ENCODE results near the gene SPDYE16.
"Not testable (repeated sequence)": the region's sequence is repeated elsewhere in the genome, so short reads cannot be mapped to it uniquely, and the experiment has no call there.

SPDYE16 gene

DNA sequence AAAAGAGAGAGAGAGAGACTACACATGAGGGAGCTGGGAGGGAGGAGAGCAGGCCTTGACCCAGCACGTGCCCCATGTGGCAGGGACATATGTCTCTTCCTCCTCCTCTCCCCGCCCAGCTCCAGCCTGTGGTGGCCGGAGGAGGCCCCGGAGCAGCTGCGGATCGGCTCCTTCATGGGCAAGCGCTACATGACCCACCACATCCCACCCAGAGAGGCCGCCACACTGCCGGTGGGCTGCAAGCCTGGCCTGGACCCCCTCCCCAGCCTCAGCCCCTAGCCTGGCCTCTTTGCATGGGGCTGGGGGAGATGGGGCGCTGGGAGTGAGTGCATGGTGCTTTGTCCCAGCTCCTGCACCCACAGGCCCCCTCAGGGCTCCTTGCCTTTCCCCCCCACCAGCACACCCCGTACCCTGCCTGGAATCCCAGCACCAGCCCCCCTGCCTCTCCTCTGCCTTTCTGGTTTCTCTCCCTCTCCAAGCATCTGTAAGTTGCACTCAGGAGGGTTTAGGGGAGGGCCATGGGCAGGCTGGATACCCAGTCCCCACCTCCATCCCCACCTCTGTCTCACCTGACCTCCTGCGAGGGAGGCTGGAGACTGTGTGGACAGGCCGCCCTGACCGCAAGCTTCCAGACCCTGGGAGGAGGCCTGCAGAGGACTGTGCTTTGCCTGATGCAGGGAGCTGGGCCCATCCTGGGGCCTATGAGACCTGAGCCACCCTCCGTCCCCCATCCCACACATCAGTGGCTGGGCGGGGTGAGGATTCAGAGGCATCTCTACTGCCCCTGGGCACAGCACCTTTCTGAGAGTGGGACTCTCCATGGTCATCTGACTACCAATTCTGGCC lies 27.9 kb downstream of the SPDYE16 start:
- ChIA-PET CTCF (no interaction called here), POLR2A (interaction anchor here (0.7 kb wide), 1 partner anchor 233 kb away, joined by 3 read pairs; no protein-coding TSS in a partner anchor)
- TF ChIP-seq, protein P1, sequence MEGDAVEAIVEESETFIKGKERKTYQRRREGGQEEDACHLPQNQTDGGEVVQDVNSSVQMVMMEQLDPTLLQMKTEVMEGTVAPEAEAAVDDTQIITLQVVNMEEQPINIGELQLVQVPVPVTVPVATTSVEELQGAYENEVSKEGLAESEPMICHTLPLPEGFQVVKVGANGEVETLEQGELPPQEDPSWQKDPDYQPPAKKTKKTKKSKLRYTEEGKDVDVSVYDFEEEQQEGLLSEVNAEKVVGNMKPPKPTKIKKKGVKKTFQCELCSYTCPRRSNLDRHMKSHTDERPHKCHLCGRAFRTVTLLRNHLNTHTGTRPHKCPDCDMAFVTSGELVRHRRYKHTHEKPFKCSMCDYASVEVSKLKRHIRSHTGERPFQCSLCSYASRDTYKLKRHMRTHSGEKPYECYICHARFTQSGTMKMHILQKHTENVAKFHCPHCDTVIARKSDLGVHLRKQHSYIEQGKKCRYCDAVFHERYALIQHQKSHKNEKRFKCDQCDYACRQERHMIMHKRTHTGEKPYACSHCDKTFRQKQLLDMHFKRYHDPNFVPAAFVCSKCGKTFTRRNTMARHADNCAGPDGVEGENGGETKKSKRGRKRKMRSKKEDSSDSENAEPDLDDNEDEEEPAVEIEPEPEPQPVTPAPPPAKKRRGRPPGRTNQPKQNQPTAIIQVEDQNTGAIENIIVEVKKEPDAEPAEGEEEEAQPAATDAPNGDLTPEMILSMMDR (IDR thresholded peaks at IDR 0.05; ENCODE audit: insufficient read depth, low read length, missing control alignments): no peak
- no peak overlapping the region for H3K4me3 ChIP-seq (ENCODE audit: low read depth, low read length)
- no peak for DNase-seq (ENCODE audit: low read depth, low spot score)

DNA sequence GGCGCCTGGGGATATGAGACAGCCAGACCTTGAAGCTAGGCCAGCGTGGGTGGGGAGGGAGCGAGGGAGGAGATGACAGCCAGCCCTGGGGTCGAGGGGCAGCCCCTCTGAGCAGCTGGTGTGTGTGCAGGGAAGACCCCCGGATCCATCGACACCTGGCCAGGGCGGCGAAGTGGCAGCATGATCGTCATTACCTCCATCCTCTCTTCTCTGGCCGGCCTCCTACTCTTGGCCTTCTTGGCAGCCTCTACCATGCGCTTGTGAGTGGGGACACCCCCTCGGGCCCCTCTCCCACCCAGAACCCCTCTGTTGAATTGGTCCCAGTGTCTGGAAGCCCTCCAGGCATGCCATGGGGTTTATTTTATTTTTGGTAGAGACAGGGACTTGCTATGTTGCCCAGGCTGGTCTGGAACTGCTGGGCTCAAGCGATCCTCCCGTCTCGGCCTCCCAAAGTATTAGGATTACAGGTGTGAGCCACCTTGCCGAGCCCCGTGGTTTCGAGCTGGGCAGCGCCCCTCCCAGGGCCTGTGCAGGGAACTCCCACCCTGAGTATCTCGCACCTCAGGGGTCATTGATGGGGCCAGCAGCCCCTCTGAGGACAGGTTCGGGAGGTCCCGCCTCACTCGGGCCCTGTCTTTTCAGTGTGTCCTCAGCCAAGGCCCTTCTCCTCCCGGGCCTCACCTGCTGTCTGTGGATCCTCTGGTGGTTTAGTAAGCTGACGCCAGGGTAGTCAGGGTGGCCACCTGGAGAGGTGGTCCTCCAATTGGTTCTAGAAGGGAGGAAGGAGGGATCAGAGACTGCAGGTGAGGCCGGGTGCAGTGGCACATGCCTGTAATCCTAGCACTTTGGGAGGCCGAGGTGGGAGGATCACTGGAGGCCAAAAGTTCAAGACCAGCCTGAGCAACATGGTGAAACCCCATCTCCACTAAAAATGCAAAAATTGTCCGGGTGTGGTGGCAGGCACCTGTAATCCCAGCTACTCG lies 29.0 kb downstream of the SPDYE16 start:
- ChIA-PET POLR2A (interaction anchor here (0.7 kb wide), 1 partner anchor 231 kb away, joined by 3 read pairs; no protein-coding TSS in a partner anchor), CTCF (no interaction called here)
- DNase-seq (ENCODE audit: low read depth, low spot score): no peak
- TF ChIP-seq, protein P1 (IDR thresholded peaks at IDR 0.05; ENCODE audit: insufficient read depth, low read length, missing control alignments): no peak
- no peak overlapping the region for H3K4me3 ChIP-seq (ENCODE audit: low read depth, low read length)

DNA sequence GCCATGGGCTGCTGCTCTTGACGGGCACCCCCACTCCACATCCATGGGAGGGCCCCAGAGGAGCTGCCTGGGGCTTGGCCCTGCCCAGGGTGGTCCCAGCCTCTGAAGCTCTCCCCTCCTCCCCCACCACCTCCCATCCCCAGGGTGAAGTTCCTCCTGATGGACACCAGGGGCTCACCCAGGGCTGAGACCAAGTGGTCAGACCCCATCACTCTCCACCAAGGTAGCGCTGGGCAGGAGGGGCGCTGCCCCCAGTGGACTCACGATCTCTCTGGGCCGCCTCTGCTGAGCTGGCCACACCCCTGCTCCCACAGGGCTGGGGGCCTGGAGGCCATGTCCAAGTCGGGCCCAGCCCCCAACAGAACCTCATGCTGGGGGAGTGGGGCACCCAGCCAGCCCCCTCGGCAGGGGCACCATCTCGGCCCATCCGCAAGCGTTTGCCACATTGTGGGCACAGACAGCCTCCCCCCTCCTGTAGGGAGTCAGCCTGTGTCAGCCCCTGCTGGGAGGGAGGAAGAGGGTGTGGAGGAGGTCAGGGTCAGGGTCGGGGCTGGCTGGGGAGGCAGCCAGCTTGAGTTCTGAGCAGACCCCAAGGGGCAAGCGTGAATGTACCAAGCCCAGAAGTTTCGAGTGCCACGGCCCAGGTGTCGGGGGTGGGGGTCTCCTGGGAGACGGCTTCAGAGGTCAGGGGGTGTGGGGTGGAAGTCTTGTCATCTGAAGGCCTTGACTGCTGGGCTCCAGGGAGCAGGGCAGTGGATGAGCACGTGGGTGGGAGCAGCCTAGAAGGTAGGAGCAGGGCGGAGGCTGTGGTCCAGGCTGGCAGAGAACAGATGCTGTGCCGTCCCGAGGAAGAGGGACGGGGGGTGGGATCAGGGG lies 29.9 kb downstream of the SPDYE16 start:
- TF ChIP-seq, protein P1 (IDR thresholded peaks at IDR 0.05; ENCODE audit: insufficient read depth, low read length, missing control alignments): peak; percentile 39
- no peak overlapping the region for H3K4me3 ChIP-seq (ENCODE audit: low read depth, low read length)
- no peak for DNase-seq (ENCODE audit: low read depth, low spot score)
- ChIA-PET POLR2A (no interaction called here), CTCF (no interaction called here)

- DNase-seq (ENCODE audit: low read depth, low spot score); CTCF ChIA-PET; H3K4me3 ChIP-seq (ENCODE audit: low read depth, low read length); POLR2A ChIA-PET: not testable (repeated sequence)
These were observed 30.9 kb downstream of the SPDYE16 start for GRCh38 chr7:76511911-76512885.

DNA sequence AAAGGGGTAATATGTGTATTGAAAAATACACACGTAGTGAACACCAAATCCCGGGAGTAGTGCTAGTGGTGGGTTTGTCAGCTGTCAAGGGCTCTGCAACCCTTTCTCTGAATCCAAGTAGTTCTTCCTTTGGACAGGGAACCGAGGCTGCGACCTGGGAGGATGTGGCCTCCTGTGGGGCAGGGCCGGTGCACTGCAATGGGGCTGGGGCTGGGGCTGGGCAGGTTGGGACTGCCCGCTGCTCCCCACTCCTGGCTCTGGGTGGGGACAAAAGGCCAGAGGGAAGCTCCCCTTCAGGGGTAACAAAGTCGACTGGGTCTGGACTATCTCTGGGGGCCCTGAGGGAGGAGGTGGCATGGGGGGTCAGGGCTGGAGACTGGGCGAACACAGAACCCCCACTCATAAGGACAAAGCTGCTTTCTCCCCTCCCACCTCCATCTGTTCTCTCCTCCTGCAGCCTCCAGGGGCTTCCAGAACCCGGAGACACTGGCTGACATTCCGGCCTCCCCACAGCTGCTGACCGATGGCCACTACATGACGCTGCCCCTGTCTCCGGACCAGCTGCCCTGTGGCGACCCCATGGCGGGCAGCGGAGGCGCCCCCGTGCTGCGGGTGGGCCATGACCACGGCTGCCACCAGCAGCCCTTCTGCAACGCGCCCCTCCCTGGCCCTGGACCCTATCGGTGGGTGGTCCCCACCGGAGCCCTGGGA lies 31.7 kb downstream of the SPDYE16 start:
- H3K4me3 ChIP-seq (ENCODE audit: low read depth, low read length); DNase-seq (ENCODE audit: low read depth, low spot score); CTCF ChIA-PET; POLR2A ChIA-PET: not testable (repeated sequence)
